SK-N-MC (cell line): ENCODE measurements around the gene FAM83E.

Experiments used
- EZH2 ChIP-seq: fragments of 200-600 bp; sonication (generic); IDR thresholded peaks from one replicate; pipeline ENCODE4 v1.6.1; 2017; ENCODE audit warnings: antibody characterized with exemption
- FOXP2 ChIP-seq: optimal IDR thresholded peaks from 2 replicates; pipeline ENCODE3; 2011; ENCODE audit warnings: mild to moderate bottlenecking, moderate library complexity; ENCODE audit not compliant: insufficient read depth; ENCODE audit errors: extremely low read length, control extremely low read depth
- POLR2AphosphoS5 ChIP-seq: IDR thresholded peaks from 2 replicates; pipeline ENCODE4 v1.6.1; 2012; ENCODE audit warnings: mild to moderate bottlenecking, low read depth, low read length, borderline replicate concordance

- no peak for TF ChIP-seq EZH2
- no peak for TF ChIP-seq POLR2AphosphoS5
- TF ChIP-seq FOXP2 = no peak
Measured at GRCh38 chr19:48595833-48596232, 19.0 kb downstream of the FAM83E start.
